ENCODE results near the gene MZT2B. TPM values are rescaled to one million over a fixed set of nuclear protein-coding genes. Genes with fewer than 3 reads are reported as not detected.
A peak's percentile ranks its signal among the peaks of the same experiment; 100 is the strongest.
"Not testable (repeated sequence)": the region's sequence is repeated elsewhere in the genome, so short reads cannot be mapped to it uniquely, and the experiment has no call there.

Gene MZT2B
- total RNA-seq, 1 donor from 2014 or later = 194 TPM

DNA sequence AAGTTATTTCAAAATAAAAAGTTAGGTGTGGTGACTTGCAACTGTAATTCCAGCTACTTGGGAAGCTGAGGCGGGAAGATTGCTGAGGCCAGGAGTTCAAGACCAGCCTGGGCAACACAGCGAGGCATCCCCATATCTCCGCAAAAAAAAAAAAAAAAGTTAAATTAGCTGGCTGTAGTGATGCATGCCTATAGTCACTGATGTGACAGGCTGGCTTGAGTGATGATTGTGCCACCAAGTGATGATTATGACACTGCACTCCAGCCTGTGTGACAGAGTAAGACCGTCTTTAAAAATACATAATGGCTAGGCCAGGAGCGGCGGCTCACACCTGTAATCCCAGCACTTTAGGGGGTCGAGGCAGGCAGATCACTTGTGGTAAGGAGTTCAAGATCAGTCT lies 12.2 kb upstream of the MZT2B start:
- DNase-seq (ENCODE audit: extremely low read depth, low read depth, low spot score) = no peak

DNA sequence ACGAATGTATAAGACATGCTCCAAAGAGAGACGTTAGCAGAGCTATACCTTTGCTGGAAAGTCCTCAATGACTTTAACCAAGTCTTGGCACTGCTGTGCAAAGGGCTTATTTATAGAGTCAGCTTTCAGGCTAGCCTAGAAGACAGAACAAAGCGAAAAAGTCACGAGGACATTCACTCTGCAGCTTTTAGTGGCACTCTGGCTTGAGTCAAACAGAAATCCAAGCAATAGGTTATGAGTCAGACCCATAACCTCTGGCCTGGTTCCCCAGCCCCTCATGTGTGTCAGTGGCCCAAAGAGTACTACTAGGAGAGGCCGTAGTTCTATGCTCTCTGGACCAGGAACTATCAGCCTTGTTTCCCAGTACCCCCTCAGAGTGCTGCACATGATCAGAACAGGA lies 7.2 kb upstream of the MZT2B start:
- not testable (repeated sequence) for DNase-seq (ENCODE audit: extremely low read depth, low read depth, low spot score)

DNA sequence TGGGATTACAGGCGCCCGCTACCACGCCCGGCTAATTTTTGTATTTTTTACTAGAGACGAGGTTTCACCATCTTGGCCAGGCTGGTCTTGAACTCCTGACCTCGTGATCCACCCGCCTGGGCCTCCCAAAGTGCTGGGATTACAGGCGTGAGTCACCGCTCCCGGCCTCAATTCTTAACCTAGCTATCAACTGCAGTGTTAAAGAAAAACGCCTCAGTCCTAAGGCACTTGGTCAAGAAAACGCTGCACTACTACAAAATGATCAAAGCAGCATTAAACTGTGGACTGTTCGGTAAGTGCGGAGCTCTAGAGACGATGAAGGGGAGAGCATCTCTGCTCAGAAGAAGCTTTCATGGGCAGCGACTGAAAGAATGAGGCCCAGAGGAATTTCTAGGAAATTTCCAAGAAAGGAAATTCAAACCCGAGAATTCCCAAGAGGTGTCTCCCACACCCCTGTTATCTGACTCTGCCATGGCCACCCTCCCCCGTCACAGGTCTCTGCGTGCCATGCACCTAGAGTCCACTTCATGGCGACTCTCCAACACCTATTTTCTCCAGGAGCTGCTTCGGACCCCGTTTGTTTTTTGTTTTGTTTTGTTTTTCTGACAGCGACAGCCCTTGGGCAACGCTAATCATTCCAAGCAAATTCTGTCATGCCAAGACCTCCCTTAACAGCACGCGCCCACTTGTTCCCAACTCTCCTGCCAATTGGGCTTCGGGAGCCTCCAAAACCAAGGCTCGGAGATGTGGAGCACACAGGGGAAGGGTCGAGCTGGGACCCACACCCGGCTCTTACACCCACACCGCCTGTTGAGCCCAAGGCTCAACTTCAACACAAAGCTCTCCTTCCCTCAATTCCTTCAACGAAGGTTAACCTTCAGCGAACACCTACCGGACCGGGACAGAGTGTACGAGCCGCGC lies 1.4 kb upstream of the MZT2B start:
- DNase-seq (ENCODE audit: extremely low read depth, low read depth, low spot score) = not testable (repeated sequence)

DNA sequence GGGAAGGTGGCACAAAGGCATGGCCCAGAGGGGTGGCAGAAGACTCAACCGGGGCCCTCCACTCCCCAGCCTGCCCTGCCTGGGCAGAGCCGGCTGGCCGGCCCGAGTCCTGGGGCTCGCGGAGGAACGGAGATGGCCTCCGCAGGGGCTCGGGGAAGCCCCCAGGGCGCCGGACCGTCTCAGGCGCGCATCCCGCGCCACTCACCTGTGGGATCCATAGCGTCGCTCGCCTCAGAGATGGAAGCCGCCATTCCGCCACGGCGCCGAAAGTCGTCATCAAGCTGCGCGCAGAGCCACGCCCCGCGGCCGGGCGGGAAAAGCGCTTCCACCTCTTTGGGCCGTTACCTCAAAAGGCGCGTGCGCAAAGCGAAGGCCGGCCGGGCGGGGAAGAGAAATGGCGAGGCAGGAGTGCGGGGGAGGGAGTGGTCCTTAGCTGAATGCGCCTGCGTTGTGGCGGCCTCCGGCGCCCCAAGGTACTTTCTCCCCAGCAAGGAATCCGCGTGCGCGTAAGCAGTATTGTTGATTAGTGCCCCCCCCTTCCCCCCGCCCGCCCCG lies 660 bp upstream of the MZT2B start, which contains the start of gene SMPD4:
SMPD4 (minus strand) TSS at position 278 of the 555 bp plus-strand sequence. CDS start 5,010 bp downstream, outside the sequence.
- DNase-seq (ENCODE audit: extremely low read depth, low read depth, low spot score) = peak; percentile 51

DNA sequence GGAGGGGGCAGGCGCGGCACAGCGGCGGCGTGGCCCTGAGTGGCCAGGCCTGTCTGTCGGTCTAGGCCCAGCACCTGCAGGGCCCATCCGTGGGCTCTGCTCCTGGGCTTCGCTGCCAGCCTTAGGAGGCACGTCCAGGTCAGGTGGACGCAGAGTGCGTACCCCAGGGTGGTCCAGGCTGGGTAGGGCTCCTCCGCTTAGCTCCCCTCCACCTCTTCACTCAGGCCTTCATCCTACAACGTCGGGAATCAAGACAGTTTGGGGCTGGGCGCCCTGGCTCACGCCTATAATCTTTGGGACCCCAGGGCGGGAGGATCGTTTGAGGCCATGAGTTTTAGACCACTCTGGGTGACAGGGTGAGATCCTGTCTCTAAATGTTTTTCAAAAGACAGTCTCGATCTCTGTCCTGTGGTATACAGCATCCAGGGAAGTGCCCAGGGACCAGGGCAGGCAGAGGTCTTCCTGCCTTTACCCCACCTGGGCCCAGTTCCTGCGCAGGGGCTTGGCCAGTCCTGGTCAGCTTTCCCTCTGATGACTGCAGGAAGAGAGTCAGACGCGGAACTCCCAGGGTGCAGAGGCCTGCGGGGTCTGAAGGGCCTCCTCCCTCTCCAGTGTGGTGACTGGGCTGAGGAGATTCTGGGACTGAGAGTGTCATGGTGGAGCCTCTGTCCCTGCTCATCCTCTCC lies 907 bp downstream of the MZT2B start:
- not testable (repeated sequence) for DNase-seq (ENCODE audit: extremely low read depth, low read depth, low spot score)

DNA sequence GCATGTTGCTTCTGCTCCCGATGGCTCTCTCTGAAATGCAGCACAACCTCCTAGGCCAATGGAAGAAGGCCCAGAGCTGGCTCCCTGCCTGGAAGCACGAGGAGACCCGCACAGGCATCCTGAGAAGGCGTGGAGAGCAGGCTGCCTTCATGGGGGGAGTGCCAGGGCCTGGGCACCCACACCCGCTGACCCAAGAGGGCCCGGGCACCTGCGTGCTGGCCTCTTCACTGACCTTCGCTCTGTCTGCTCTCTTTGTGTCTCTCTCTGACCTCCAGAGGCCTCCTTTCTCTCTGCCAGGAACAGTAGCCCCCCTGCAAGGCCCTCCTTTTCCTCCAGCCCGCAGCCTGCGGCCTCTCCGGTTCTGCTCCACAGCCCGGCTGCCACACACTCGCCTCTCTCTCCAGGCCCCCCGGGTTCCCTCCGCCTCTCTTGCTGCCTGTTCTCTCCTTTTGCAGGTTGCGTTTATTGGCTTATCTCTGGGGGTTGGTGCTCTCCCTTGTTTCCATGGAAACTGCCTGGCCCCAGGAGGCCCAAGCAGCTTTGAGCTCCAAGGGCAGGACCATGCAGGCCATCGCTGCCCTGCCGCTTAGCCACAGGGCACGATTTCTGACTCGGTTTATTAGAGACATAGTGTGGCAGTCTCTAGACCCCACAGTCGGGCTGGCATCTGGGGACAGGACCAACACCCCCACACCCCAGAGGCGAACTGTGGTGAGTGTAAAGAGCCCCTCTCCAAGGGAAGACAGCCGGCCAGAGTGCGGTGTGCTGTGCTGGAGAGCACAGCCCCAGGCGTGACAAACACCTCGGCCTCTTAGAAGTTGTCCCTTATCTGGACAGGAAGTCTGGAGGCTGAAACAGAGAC lies 1.7 kb downstream of the MZT2B start:
- no peak for DNase-seq (ENCODE audit: extremely low read depth, low read depth, low spot score)

DNA sequence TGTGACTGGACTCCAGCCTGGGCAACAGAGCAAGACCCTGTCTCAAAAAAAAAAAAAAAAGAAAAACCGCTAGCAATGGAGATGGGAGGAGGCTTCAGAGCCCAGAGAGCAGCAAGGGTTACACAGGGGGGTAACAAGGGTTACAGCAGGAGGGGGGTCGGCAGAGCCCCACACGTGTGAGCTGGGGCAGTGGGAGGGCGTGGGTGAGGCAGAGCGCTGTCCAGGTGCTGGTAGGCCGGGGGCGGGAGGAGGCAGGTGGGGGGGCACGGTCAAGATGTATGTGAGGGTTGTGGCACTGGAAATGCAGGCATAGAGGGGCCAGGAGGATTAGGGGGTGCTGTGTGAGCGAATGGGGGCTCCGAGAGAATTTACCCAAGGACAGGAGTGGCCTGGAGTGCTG lies 3.4 kb downstream of the MZT2B start:
- no peak for DNase-seq (ENCODE audit: extremely low read depth, low read depth, low spot score)

DNA sequence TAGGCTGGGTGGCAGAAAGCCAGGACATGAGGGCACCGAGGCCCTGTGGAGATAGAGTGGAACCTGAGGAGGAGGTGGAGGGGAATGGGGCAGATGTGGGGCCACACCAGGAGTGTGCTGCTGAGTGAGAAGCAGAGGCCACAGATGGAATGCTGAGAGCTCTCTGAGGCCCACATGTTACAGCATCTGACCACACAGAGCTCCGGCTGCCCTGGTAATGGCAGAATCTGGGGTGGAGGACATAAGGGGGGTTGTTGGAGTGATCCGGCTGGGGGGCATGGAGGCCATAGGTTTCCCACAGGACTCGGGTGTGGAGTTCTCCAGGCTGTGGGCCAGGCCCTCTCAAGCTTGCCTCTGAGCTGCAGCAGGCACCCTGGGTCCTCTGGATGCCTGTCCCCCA lies 3.8 kb downstream of the MZT2B start:
- DNase-seq (ENCODE audit: extremely low read depth, low read depth, low spot score) = no peak

DNA sequence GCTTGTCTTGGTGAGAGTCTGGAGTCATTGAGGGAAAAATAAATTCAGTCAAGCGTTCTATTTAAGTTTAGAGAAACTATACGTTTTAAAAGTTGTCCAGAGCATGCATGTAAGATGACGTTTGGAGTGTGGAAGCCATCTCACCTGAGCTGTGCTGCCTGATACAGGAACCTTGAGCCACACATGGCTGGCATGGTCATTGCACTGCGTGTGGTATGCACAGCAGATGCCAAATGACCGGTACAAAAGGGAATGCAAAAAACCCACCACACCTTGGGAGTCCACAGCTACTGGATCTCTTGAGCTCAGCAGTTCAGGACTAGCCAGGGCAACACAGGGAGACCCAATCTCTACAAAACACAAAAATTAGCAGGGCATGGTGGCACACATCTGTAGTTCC lies 4.3 kb downstream of the MZT2B start:
- no peak for DNase-seq (ENCODE audit: extremely low read depth, low read depth, low spot score)

DNA sequence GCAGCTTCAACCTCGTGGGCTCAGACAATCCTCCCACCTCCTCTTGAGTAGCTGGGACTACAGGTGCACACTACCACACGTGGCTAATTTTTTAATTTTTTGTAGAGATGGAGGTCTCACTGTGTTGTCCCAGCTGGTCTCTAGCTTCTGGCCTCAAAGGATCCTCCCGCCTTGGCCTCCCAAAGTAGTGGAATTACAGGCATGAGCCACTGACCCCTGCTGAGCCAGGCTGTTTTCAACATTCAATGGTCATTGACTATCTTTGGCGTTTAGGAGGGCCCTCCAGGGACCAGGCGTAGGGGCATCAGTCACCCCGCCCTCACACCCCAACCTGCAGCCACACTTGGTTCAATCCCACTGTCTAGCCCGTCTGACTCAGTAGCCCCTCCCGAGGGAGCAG lies 5.2 kb downstream of the MZT2B start:
- no peak for DNase-seq (ENCODE audit: extremely low read depth, low read depth, low spot score)

DNA sequence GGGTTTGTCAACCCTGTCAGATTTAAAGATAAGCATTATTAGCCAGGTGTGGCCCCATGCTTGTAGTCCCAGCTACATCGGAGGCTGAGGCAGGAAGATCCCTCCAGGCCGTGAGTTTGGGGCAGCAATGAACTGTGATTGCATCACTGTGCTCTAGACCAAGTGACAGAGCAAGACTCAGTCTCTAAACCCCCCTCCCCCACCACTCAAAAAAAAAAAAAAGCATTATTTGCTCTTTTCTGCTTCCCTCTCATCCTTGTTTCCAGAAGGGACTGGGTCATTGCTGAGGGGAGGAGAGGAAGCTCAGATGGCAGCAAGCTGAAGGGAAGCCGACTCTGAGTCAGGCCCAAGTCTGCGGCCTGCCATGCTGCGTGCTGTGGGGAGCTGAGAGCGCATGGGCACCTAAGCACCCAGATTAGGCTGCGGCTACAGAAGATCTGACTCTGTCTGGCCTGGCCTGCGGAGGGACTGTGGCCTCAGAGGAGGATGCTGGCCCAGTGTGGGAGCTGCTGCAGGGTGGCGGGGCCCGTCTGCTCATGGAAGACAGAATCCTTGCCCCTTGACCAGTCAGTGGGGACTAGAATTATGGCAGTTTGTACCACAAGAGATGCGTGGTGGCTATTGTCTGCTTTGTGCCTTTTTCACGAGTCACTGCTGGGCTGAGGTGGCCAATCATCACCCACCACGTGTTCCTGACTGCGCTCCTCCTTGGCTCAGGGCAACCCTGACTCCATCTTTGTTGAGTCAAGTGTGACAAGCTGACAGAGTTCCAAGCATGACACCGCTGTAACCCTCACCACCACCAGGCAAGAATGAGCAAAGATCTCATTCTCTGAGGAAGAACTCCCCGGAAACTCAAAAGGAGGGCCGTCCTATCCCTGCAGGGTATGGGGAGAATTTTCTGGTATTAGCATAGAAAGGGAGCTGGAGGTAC lies 6.1 kb downstream of the MZT2B start:
- DNase-seq (ENCODE audit: extremely low read depth, low read depth, low spot score) = not testable (repeated sequence)

DNA sequence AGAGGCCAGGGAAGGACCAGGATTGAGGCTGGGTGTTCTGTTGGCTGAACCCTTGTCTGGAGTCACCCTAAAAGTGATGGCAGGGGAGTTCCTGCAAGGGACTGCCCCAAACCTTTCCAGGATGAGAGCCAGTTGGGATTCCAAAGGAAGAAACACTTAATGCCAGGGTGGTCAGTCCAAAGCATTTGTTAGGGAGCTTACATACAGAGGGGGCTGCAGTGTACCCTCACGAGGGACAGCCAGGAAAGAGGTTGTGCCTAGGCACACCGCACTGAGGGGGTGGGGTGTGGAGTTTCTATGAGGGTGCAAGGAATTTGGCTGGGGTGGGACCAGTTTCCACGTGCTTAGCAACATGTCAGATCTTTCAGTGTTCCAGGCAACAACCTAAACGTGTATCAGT lies 6.9 kb downstream of the MZT2B start:
- DNase-seq (ENCODE audit: extremely low read depth, low read depth, low spot score) = not testable (repeated sequence)

DNA sequence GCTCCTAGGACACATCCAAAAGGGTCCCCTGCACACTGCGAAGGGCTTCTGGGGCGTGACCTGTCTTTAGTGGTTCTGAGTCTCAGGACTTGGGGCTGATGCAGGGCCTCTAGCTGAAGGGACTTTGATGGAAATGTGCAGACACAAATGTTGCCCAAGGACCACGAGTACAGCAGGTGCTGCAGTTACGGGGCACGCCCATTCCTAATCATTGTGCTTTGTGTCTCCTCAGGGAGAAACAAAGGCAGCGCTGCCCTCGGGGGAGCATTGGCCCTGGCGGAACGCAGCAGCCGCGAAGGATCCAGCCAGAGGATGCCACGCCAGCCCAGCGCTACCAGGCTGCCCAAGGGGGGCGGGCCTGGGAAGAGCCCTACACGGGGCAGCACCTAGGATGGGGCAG lies 8.2 kb downstream of the MZT2B start:
- DNase-seq (ENCODE audit: extremely low read depth, low read depth, low spot score) = no peak

DNA sequence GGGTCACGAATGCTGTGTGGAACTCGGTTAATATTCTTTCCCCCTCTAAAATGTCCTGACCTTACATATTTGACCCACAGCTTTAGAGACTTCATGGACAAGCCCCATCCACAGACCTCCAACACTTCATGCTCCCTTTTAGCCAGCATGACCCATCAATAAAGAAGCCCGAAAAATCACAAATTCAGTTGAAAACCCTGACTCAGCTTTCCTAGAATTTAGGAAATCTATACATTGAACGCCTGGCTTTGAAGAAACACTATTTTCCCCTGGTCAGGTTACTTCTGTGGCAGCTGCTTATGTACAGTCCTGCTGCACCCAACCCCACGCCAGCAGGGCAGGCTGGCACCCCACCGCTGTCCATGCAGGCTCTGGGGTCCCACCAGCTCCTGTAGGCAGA lies 9.3 kb downstream of the MZT2B start:
- not testable (repeated sequence) for DNase-seq (ENCODE audit: extremely low read depth, low read depth, low spot score)

DNA sequence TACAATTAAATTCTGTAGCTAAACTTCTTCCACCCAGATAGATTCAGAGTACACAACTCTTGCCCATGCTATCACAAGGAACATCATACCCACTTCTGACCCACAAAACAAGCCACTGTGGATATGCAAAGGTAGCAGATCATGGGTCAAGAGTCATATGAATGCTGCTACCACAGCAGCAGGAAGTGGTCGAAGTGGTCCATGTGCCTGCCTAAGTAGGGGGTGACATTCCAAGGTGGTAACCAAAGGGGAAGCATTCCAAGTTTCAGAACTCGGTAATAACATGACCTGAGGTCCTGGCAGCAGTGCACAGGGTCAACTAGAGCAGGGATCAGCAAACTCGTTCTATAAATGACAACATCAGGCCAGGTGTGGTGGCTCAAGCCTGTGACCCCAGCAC lies 10.4 kb downstream of the MZT2B start:
- not testable (repeated sequence) for DNase-seq (ENCODE audit: extremely low read depth, low read depth, low spot score)

DNA sequence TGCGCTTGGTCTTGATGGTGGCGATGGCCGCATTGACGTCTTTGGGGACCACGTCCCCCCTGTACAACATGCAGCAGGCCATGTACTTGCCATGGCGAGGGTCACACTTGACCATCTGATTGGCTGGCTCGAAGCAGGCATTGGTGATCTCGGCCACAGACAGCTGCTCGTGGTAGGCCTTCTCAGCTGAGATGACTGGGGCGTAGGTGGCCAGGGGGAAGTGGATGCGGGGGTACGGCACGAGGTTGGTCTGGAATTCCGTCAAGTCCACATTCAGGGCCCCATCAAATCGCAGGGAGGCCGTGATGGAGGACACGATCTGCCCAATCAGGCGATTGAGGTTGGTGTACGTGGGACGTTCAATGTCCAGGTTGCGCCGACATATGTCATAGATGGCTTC lies 11.8 kb downstream of the MZT2B start:
- DNase-seq (ENCODE audit: extremely low read depth, low read depth, low spot score) = not testable (repeated sequence)

DNA sequence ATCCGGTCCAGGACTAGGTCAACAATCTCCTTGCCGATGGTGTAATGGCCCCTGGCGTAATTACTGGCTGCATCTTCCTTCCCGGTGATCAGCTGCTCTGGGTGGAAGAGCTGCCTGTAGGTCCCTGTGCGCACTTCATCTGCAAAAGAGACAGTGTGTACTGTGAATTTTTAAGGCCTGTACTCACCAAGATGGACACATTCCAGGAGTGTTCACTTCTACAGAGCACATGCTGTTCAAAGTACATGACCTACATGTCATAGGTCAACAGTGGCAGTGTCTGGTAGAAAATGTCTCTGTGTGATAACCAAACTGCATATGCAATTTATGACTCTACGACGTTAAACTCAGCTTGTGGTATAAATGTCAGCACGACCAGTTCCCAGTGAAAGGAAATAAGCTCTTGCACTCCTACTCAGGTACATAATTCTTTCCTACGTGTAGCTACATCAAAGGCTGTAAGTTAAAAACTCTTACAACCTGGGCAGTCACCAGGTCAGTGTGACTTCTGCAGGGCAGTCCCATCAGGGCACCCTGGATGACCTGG lies 13.1 kb downstream of the MZT2B start:
- not testable (repeated sequence) for DNase-seq (ENCODE audit: extremely low read depth, low read depth, low spot score)

DNA sequence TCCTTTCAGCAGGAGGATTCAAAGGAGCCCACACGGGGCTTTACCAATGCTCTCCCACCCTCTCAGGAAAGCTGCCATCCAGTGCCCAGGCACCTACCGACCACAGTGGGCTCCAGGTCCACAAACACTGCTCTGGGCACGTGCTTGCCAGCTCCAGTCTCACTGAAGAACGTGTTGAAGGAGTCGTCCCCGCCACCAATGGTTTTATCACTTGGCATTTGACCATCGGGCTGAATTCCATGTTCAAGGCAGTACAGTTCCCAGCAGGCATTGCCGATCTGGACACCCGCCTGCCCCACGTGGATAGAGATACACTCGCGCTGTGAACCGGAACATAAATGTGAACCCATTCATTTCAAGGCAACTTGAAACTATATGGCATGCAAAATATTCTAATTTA lies 14.0 kb downstream of the MZT2B start:
- DNase-seq (ENCODE audit: extremely low read depth, low read depth, low spot score) = not testable (repeated sequence)

DNA sequence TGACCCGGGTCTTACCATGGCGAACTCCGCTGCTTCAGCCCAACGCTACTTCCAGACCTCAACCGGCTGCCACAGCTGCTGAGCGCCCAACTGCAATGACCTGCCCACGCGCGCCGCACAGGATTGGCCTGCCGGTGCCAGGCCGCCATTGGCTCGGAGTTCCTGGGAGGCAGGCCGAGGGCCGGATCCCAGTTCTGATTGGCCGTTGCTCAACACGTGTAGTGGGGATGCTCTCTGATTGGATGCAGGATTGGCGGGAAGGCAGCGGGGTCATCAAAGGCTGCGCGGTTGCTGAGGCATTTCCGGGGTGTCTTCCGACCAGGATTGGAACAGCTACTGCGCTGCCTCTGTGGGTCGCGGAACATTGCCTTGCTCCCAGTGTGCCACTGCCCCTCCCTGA lies 16.3 kb downstream of the MZT2B start, which contains the start of gene TUBA3E:
TUBA3E (minus strand) TSS at position 97 of the 400 bp plus-strand sequence; CDS start at position 18, 79 bp downstream.
- DNase-seq (ENCODE audit: extremely low read depth, low read depth, low spot score) = no peak
